GM18873 (cell line): ENCODE data around the gene LRRC18.

ENCODE experiments used
- ATAC-seq: cut with Tn5 transposase; IDR thresholded peaks from one replicate; pipeline ENCODE4 v1.9.1; 2021; ENCODE audit warnings: mild to moderate bottlenecking, moderate library complexity, moderate number of reproducible peaks; ENCODE audit not compliant: unreplicated experiment, low FRiP score

Gene LRRC18

GRCh38 chr10:48946891-48947500, 7.4 kb upstream of the LRRC18 start:
- no peak for ATAC-seq

- no peak for ATAC-seq
Measured at GRCh38 chr10:48946332-48946731, 6.7 kb upstream of the LRRC18 start.

- no peak for ATAC-seq
Measured at GRCh38 chr10:48945441-48946130, 5.9 kb upstream of the LRRC18 start.

- ATAC-seq, result no peak
Measured at GRCh38 chr10:48944171-48944570, 4.5 kb upstream of the LRRC18 start.

- no peak for ATAC-seq
Measured at GRCh38 chr10:48943096-48943495, 3.5 kb upstream of the LRRC18 start.

- ATAC-seq, result no peak
Measured at GRCh38 chr10:48941427-48942075, 1.9 kb upstream of the LRRC18 start.

GRCh38 chr10:48940958-48941357, 1.3 kb upstream of the LRRC18 start:
- ATAC-seq, result no peak

- no peak for ATAC-seq
Measured at GRCh38 chr10:48940372-48940771, 732 bp upstream of the LRRC18 start.

- ATAC-seq, result no peak
Measured at GRCh38 chr10:48938990-48939536, 577 bp downstream of the LRRC18 start.

- no peak for ATAC-seq
Measured at GRCh38 chr10:48938281-48938680, 1.4 kb downstream of the LRRC18 start.

- ATAC-seq, result no peak
Measured at GRCh38 chr10:48937796-48938195, 1.8 kb downstream of the LRRC18 start.

GRCh38 chr10:48935577-48935976, 4.1 kb downstream of the LRRC18 start:
- no peak for ATAC-seq

GRCh38 chr10:48934672-48935501, 4.8 kb downstream of the LRRC18 start:
- ATAC-seq, result no peak

GRCh38 chr10:48932831-48933664, 6.6 kb downstream of the LRRC18 start:
- no peak for ATAC-seq

- ATAC-seq, result no peak
Measured at GRCh38 chr10:48931188-48931587, 8.5 kb downstream of the LRRC18 start.

- ATAC-seq, result no peak
Measured at GRCh38 chr10:48929413-48929990, 10.1 kb downstream of the LRRC18 start.

- no peak for ATAC-seq
Measured at GRCh38 chr10:48926764-48927540, 12.7 kb downstream of the LRRC18 start.

- ATAC-seq, result no peak
Measured at GRCh38 chr10:48926255-48926654, 13.4 kb downstream of the LRRC18 start.

GRCh38 chr10:48924988-48925387, 14.7 kb downstream of the LRRC18 start:
- no peak for ATAC-seq
